ENCODE measurements around the gene XRCC6.

GRCh38 chr22:41621911-41622179, 750 bp downstream of the XRCC6 start:
- no peak for TF ChIP-seq HES1 (IDR thresholded peaks at IDR 0.05; ENCODE audit: low read depth)
- TF ChIP-seq SMARCC2 (IDR thresholded peaks at IDR 0.05; ENCODE audit: low read depth) = no peak
- no peak for TF ChIP-seq L3MBTL2 (IDR thresholded peaks at IDR 0.05)
- TF ChIP-seq BRF2 (IDR thresholded peaks at IDR 0.05; ENCODE audit: borderline replicate concordance, insufficient read depth, insufficient read length) = no peak

All from K562 (cell line).